GM19468 (cell line): Measurements from ENCODE around the gene PATE2.

Source experiments
- ATAC-seq: cut with Tn5 transposase; IDR thresholded peaks from one replicate; pipeline ENCODE4 v1.9.1; 2021; ENCODE audit warnings: mild to moderate bottlenecking, moderate library complexity, moderate number of reproducible peaks; ENCODE audit not compliant: unreplicated experiment; ENCODE audit errors: extremely low read depth

Gene PATE2

DNA sequence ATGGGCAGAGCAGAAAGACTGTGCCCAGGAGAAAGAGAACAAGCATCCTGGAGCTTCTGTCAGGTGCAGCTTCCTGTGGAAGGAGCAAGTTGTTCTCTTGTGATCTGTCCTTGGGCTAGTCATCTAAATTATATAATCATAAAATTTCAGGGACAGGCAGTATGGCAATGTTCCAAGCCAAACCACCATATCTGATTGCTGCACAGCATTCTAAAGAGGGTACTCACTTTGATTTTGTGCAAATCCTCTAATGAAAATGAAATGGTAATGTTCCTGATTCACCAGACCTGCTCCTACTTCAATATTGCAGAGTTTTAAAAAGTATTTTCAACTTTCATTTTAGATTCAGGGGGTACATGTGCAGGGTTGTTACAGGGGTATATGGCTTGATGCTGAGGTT lies at the start of gene PATE2:
Gene PATE2, minus strand, starts transcription at position 101 of the 400 bp plus-strand sequence. Its CDS starts 55 bp downstream, at position 46.
- no peak for ATAC-seq

DNA sequence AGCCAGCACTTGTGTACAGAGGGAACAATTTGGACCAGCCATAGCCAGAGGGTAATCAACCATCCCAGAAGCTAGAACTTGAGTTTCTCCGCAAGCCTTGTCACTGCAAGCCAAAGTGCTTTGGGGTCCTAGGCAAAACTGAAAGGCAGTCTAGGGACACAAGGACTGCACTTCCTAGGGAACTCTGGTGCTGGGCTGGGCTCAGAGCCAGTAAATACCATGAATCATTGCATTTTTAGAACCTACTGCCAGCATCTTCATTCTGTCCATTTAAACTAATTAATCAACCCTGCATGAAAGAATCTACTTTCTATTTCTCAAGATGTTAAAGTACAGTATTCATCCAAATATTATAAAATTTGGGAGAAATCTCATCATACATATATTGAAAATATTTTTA lies 29.3 kb upstream of the PATE2 start:
- ATAC-seq: no peak

DNA sequence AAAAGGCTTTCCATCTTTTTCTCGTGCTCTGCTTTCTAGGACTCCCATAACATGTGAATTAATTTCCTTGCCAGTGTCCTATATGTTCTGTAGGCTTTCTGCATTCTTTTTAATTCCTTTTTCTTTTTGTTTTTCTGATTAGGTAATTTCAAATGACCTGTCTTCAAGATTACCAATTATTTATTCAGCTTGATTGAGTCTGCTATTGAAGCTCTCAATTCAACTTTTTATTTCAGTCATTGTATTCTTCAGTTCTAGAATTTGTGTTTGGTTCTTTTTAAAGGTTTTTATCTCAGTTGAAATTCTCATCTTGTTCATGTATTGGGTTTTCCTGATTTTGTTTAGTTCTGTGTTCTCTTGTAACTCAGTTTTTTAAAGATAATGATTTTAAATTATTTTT lies 23.8 kb upstream of the PATE2 start:
- ATAC-seq: no peak

DNA sequence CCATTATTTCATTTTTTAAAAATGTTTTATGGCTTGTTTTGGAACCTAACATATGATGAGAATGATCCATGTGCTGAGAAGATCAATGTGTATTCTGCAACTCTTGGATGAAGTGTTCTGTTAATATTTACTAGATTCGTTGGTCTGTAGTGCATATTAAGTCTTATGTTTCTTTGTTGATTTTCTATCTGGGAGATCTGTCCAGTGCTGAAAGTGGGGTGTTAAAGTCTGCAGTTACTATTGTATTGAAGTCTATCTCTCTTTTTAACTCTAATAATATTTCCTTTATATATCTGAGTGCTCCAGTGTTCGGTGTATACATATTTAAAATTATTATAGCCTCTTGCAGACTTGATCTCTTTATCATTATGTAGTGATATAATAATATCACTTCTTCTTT lies 21.2 kb upstream of the PATE2 start:
- no peak for ATAC-seq

DNA sequence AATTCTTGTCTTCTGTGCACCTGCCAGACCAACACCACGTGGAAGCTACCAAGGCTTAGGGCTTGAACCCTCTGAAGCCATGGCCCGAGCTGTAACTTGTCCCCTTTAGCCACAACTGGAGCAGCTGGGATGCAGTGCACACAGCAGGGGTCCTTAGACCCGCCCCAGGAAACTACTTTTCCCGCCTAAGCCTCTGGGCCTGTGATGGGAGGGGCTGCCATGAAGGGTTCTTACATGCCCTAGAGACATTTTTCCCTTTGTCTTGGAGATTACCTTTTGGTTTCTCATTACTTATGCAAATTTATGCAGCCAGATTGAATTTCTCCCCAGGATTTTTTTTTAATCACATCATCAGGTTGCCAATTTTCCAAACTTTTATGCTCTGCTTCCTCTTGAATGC lies 19.0 kb upstream of the PATE2 start:
- no peak for ATAC-seq

DNA sequence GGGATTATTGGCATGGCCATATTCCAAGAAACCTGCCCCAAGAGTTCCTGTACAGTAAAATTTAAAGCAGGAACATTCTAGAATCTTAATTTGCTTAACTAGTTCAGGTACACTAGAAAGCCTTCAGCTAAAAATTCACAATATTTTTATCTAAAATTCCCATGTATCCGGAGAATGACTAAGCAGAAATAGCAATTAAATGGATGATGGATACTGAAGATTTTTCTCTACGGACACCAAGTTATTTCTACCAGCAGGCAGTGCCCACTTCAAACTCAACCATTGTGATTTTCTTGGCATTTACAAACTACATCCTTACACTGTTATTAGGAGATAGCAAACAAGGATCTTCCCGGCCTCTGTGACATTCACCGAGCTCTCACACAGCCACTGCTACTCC lies 12.2 kb upstream of the PATE2 start:
- no peak for ATAC-seq

DNA sequence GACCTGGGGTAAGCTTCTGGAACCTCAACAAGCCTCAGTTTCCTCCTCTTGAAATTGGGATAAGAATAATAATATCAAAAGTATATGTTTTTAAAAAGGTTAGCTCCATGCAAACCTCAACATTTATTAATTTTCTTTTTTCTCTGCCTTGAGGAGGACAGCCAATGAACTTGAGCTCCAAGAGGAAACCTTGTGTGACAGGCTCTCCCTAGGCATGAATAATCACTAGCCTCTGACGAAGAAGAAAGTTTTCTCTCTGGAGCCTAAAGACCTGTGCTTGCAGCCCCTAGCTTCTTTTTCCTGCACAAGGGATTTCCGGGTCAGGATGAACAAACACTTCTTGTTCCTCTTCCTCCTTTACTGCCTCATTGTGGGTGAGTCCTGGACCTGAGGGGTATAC lies 9.2 kb upstream of the PATE2 start, which contains the start of gene PATE3:
Gene PATE3, plus strand, starts transcription at position 301 of the 400 bp plus-strand sequence. Its CDS starts 25 bp downstream, at position 326.
- ATAC-seq: no peak

DNA sequence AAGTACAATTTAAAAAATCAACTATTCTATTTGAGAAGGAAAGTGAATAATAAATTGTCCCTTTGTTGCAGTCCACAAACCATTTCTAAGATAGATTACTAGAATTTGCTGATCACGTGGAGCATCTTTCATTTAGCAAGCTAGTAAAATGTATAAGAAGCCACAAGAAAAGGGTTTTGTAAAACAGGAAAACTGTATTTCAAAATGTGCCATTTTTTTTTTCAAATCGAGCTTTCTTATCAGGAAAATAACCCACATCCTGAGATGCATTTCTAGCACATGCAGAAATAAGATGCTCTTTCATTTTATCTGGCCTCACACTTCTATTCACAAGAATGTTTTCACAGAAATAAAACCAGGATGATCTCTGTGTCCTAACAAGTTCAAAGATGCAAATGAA lies 6.0 kb upstream of the PATE2 start:
- no peak for ATAC-seq

DNA sequence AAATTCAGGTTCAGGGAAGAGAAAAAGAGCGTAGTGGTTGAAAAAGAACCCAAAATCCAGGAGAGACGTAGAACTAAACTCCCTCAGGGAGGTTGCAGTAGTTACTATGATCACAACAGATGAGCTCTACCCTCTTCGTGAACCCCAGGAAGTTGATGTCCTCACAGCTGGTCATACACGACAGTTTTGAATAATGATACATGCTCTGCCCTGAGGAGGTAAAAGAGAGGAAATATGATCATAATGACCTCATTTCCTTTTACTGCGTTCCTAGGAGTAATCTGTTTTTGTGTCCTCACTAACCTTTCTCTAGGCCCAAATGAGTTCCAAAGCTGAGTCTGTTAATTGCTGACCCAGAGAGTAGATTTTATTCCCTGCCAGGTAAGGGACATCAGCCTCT lies 1.3 kb downstream of the PATE2 start:
- ATAC-seq: no peak

DNA sequence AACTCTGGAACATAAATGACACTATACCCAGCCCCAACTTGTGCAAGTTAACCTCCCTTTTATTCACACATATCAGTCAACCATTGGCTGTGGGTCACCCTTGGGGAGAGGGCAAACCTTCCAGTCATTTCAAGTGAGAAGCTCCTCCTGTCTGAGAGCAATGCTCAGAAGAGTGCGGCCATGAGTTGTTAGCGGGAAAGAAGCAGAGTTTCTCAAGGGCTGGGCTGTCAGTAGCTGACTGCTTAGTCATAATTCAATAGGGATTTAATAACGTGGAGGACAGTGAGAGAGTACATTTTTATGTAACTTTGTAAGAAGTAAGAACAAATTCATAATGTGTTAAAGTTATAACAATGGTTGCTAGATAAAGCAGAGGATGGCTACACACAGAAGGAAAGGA lies 5.1 kb downstream of the PATE2 start:
- ATAC-seq: no peak

DNA sequence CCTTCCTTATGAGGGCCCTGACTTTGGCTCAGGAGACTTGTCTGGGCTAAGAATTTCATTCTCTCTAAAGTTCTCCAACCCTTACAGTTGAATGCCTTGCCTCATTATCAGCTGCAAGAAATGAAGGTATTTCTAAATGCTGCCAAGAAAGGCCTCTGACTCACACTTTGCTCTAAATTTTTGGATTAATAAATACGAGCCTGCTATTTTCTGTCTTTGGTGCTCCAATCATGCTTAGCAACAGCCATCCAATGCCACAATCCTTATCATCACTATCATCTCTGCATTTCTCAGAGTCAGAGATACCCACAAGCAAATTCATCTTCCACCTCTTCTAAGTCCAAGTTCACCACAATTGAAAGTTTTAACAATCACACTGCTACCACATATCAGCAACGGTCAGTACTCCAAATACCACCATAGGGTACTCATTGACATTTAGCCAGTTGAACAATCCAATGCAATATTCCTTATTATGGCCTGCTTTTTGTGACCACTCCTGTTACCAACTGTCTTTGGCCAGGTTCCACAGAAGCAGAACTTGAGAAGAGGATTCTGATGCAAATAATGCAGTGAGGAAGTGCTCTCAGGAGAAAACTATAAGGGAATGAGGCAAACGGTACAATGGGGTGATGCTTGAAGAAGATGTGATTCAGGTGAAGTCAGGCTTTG lies 5.7 kb downstream of the PATE2 start:
- ATAC-seq: no peak

DNA sequence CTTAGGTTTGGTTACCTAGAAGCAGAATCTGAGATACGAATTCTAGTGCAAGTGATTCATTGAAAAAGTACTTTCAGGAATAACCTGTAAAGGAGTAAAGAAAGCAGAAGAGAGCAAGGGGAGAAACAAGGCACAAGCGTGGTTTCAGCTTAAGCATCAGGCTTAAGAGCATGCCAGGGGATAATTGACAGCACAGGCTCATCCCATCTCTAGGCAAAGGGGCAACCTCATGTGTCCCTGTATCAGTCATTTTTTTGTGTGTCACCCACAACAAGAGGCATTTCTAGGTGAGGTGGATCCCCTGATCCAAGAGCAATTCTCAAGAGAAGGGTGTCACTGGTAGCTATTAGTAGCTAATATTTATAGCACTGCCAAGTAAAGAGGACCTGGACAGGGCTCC lies 8.0 kb downstream of the PATE2 start:
- no peak for ATAC-seq

DNA sequence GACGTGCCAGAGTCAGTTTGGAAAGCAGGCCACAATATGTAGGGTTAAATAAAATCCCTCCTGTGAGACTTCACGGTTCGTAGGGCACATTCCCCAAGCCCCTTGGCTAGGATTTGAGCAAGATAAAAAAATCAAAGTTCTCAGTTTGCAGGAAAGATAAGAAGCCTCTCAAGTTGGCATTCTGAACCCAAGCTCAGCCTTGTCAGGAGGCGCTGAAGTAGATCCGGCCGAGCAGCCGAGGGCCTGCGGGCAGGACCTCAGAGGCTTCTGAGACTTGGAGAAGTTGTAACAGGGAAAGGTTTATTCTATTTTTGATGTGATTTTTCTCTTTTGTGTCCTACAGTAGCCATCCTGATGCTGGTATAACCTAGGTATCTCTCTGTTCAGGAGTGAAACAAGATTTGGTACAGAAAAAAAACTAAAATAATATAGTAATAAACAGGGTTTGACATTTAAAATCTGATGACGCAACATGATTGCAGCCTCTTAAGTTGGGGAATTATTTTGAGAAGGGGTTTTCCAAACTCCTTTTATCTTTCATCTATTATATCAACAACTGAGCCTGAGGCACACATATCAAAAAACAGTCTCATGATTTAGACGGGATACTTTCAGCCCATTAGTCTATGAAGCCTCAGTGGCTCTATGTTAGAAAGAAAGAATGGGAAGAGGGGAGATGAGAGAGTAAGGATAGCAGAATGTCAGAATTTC lies 10.1 kb downstream of the PATE2 start:
- no peak for ATAC-seq

DNA sequence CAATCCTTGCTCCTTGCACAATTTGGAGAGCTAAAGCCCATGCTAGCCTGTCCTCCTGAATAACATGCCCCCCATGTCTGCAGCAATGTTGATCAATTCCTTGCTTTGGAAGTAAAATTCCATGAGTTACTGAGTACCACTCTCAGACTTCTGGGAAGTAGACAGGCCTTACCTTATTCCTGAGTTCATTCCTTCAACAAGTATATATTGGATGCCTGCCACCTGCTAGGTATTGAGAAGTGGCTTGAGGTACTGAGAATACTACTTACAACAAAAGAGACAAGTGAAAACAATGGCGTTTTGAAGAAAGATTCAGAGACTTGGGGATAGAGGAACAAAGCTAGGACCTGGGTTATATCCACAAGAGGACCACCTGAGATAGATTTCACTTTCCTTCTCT lies 12.4 kb downstream of the PATE2 start:
- ATAC-seq: no peak

DNA sequence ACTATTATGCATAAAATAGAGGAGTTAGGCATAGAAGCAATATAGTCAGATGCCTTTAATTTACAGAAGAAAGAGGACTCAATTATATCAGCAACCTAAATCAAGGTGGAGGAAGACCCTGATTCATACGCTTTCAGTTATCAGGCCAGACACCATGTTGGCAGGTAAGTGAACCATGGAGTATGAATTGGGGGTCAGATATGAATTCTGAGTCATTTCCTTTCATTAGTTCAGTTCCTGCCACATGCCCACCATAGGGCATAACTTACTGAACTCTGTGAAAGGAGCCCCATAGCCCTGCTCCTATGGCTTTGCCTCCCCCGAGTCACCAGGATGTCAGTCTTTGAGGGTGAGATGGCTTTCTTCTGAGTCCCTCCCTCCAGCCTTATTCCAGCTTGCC lies 15.1 kb downstream of the PATE2 start:
- no peak for ATAC-seq

DNA sequence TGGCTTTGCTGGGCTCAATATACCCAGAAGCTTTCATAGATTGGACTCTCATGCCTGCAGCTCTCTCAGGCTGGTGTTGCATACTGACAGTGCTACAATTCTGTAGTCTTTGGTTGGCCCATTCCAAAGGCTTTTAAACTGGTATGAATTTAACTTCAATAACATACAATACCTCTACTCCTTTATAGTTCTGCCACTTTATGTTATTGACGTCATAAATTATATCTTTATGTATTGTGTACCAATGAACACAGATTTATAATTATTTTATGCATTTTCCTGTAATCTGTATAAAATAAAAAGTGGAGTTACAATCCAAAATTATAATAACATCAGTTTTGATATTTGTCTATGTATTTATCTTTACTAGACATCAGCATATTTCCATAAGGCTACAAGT lies 16.2 kb downstream of the PATE2 start:
- no peak for ATAC-seq

DNA sequence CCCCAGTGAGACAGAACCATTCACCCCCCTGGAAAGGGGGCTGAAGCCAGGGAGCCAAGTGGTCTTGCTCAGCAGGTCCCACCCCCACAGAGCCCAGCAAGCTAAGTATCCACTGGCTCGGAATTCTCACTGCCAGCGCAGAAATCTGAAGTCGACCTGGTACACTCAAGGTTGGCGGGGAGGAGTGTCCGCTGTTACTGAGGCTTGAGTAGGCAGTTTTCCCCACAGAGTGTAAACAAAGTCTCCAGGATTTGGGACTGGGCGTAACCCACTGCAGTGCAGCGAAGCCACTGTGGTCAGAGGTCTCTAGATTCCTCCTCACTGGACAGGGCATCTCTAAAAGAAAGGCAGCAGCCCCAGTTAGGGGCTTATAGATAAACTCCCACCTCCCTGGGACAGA lies 22.6 kb downstream of the PATE2 start:
- ATAC-seq: no peak

DNA sequence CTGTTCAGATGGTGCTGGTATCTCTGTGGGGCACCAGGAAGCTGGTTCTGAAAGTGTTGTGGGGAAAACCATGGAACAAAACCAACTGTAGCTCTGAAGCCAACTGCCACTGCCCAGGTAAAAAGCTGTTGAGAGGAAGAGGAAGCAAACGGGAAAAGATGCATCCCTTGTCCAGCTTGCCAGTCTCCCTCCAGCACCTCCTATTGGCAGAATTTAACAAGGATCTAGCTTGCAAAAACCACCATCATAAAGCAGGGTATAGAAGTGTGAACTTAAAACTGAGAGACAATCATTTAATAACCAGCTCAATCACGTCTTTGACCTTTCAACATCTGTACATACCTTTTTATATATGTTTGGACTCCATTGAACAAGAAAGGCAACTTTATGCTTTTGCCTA lies 28.0 kb downstream of the PATE2 start:
- no peak for ATAC-seq

DNA sequence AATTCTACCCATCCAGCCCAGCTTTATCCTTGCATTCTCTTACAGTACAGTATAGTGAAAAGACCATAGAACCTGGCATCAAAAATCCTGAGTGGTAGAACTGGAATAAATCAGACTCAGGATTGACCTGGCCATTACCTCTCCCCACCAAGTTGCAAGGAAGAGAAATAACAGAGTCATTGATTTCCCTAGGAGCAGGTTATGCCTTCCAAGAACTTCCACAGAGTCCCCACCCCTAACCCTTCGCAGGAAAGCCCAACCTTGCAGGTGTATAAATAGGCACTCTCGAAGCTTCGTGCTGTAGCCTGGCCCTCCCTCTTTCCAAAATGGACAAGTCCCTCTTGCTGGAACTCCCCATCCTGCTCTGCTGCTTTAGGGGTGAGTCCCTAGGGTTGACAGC lies 32.6 kb downstream of the PATE2 start, which contains the start of gene PATE1:
Gene PATE1, plus strand, starts transcription at position 301 of the 400 bp plus-strand sequence. Its CDS starts 26 bp downstream, at position 327.
- no peak for ATAC-seq

DNA sequence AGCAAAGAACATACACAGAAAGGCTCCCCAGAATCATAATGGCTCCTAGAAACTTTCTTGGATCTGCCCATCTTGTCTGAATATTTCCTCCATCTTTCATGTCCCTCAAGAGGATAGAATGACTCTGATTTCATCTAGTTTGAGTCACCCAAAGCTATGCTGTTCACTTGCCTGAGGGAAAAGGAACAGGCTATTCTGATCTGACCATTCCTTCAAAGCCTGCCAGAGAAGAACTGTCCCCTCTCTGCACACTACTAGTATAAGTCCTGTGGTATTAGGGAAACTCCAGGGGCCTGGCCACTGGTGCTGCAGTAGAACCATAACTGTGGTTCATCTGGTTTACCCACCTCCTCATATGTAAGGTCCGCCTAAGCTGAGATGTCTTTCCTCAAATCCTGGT lies 34.9 kb downstream of the PATE2 start:
- ATAC-seq: no peak

DNA sequence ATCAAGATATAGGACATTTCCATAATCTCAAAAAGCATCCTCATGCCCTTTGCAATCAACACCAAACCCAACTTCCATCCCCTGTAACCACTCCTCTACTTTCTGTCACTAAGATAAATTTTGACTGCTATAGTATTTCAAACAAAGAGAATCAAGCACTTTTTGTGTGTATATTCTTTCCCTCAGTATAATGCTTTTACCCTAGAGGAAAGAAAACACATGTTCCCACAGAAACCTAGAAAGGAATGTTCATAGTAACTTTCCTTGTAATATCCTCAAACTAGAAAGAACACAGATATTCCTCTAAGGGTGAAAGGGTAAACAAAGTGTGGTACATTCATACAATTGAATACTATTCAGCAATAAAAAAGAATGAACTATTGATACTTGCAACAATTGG lies 38.0 kb downstream of the PATE2 start:
- no peak for ATAC-seq

DNA sequence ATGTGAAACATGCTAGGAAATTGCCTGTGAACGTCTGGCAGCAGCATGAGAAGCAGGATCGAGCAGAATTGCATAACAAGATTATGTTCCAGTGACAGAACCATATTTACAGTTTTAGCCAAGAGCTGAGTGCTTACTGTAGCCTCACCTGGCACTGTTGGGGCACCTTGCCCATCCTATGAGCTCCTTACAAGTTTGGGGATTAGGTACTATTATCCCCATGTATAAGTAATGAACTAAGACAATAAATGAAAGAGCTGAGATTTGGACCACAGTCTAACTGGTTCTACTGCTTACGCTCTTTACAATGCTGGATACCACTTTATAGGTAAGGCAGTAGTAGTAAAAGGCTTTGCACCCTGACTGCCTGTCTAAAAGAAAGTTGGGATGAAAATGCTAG lies 49.7 kb downstream of the PATE2 start:
- no peak for ATAC-seq
